Right atrium auricular region (tissue), 2 donors: ENCODE data around the gene NEK11. TPM values are rescaled to one million over a fixed set of nuclear protein-coding genes. Genes with fewer than 3 reads are reported as not detected.

Experiments used
- DNase-seq: peaks from one replicate; pipeline ENCODE4 v3.0.0-alpha.2; 2019; ENCODE audit warnings: low spot score
- H3K27ac ChIP-seq, 2 donors: fragments of 200-600 bp; sonication (generic); 1 replicate in 1 of 2; 2 replicates in 1 of 2; pipeline ENCODE4 v1.5.1; 2016 to 2019
- H3K27me3 ChIP-seq, 2 donors: fragments of 200-600 bp; sonication (generic); one replicate each; pipeline versions ENCODE4 v1.5.1 to v1.6.0; 2017 to 2019
- H3K36me3 ChIP-seq: fragments of 200-600 bp; sonication (generic); one replicate; pipeline ENCODE4 v1.5.1; 2016
- H3K4me1 ChIP-seq, 2 donors: fragments of 200-600 bp; sonication (generic); one replicate each; pipeline versions ENCODE4 v1.5.1 to v1.6.0; 2017 to 2019
- H3K4me3 ChIP-seq, 2 donors: fragments of 200-600 bp; sonication (generic); 1 replicate in 1 of 2; 2 replicates in 1 of 2; pipeline ENCODE4 v1.5.1; 2017 to 2019; ENCODE audit warnings: mild to moderate bottlenecking in 1 of 2, moderate library complexity in 1 of 2
- H3K9me3 ChIP-seq, 2 donors: fragments of 200-600 bp; sonication (generic); one replicate each; pipeline ENCODE4 v1.5.1; 2019
- total RNA-seq, 2 donors: library from RNA; depleted of rRNA; stranded (reverse); fragments of >200 nt; gene quantifications; one replicate each; pipeline ENCODE4 v1.1.0, GENCODE V29; 2016
- TF ChIP-seq, protein P1 (sequence below), 2 donors: fragments of 200-600 bp; sonication (generic); IDR thresholded peaks; one replicate each; pipeline ENCODE4 v1.5.1; 2019; ENCODE audit warnings: antibody characterized with exemption in 2 of 2

The NEK11 gene
- total RNA-seq, 2 donors from 2014 or later = 2.0 to 2.2 TPM

DNA sequence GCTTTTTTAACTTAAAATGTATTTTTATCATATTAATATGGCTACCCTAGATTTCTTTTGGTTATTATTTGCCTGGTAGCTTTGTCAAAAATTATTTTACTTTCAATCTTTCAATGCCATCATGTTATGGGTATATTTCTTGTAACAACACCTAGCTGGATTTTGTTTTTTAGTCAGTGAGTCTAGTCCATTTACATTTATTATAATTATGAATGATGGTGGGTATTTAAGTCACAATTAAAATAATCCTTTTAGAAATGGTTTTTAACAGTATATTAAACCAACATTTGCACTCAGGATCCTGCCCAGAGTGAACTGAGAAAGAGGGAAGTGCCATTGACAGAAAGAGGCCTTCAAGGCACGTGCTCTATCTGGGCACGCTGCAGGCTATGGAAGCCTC is 315.1 kb downstream of the NEK11 start:
- no peak overlapping the region for H3K4me3 ChIP-seq
- no peak overlapping the region for H3K27ac ChIP-seq
- no peaks in the 10 kb centered on the region for H3K4me1 ChIP-seq
- no peaks in the 10 kb centered on the region for H3K36me3 ChIP-seq
- TF ChIP-seq, protein P1, sequence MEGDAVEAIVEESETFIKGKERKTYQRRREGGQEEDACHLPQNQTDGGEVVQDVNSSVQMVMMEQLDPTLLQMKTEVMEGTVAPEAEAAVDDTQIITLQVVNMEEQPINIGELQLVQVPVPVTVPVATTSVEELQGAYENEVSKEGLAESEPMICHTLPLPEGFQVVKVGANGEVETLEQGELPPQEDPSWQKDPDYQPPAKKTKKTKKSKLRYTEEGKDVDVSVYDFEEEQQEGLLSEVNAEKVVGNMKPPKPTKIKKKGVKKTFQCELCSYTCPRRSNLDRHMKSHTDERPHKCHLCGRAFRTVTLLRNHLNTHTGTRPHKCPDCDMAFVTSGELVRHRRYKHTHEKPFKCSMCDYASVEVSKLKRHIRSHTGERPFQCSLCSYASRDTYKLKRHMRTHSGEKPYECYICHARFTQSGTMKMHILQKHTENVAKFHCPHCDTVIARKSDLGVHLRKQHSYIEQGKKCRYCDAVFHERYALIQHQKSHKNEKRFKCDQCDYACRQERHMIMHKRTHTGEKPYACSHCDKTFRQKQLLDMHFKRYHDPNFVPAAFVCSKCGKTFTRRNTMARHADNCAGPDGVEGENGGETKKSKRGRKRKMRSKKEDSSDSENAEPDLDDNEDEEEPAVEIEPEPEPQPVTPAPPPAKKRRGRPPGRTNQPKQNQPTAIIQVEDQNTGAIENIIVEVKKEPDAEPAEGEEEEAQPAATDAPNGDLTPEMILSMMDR (IDR thresholded peaks at IDR 0.05) = no peak
- no peaks in the 10 kb centered on the region for H3K27me3 ChIP-seq
- no peaks in the 10 kb centered on the region for H3K9me3 ChIP-seq
- no peak for DNase-seq

DNA sequence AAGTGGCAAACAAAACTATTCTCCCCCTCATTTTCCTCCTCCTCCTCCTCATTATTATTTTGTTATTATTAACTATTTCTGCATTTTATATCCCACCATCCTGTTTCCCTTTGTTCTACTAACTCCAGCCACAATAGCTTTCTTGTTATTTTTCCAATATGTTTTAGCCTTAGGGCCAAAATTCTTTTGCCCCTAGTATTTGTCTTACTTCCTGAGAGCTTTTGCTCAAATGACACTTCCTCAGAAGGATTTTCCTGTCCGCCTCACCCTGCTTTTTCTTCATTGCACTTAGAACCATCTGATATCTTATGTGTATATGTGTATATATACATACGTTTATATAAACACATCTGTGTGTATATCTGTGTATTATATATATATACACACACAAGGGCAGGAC is 322.2 kb downstream of the NEK11 start:
- TF ChIP-seq, protein P1 (IDR thresholded peaks at IDR 0.05) = no peak
- no peaks in the 10 kb centered on the region for H3K36me3 ChIP-seq
- peak overlapping the region in 1 of 2 donors; percentile 75 for H3K27ac ChIP-seq

DNA sequence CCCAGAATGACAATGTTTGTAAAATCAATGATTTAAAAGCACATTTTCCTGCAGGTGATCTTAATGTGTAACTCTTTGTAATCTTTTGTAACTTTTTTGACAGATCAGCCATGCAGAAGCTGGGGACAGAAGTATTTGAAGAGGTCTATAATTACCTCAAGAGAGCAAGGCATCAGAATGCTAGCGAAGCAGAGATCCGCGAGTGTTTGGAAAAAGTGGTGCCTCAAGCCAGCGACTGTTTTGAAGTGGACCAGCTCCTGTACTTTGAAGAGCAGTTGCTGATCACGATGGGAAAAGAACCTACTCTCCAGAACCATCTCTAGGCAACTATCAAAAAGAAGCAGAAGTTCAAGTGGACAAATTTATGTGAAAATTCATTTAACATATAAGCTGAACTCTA is 322.8 kb downstream of the NEK11 start:
- Histone ChIP-seq H3K27ac (peak overlapping the region; percentile 29 to 75), H3K27me3 (no peaks in the 10 kb centered on the region), H3K4me3 (no peak overlapping the region), H3K4me1 (peaks cover 0 to 27% of the 10 kb centered on the region in 2 donors), H3K36me3 (no peaks in the 10 kb centered on the region), H3K9me3 (no peaks in the 10 kb centered on the region)
- DNase-seq = no peak
- TF ChIP-seq, protein P1 (IDR thresholded peaks at IDR 0.05) = no peak

More for the DNA sequence above, 322.2 kb downstream of the NEK11 start:
- Histone ChIP-seq H3K27me3 (no peaks in the 10 kb centered on the region), H3K9me3 (no peaks in the 10 kb centered on the region), H3K4me1 (peaks cover 0 to 22% of the 10 kb centered on the region in 2 donors), H3K4me3 (no peak overlapping the region)
- no peak for DNase-seq

DNA sequence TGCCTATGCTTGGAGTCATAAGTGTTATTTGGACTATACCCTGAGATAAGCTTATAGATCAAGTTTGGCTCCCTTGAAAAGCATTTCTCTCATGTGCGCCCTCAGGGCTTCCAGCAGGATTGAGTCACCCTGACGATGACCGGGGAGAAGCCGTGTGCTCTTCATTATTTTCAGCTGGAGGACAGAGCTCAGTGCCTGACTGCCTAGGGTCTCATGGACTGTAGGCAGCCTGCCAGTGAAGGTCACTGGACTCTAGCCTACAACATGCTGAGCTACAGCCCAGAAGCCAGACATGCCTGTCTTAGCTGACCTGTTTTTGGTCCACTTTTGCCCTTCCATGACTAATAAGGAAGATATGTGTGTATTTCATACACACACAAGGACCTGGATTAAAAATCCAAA is 323.3 kb downstream of the NEK11 start:
- H3K36me3 ChIP-seq = no peaks in the 10 kb centered on the region
- DNase-seq = no peak
- H3K27ac ChIP-seq = peak overlapping the region; percentile 29 to 75
- no peak overlapping the region for H3K4me3 ChIP-seq
- no peaks in the 10 kb centered on the region for H3K9me3 ChIP-seq
- TF ChIP-seq, protein P1 (IDR thresholded peaks at IDR 0.05) = no peak
- no peaks in the 10 kb centered on the region for H3K27me3 ChIP-seq
- H3K4me1 ChIP-seq = peaks cover 0 to 28% of the 10 kb centered on the region in 2 donors

DNA sequence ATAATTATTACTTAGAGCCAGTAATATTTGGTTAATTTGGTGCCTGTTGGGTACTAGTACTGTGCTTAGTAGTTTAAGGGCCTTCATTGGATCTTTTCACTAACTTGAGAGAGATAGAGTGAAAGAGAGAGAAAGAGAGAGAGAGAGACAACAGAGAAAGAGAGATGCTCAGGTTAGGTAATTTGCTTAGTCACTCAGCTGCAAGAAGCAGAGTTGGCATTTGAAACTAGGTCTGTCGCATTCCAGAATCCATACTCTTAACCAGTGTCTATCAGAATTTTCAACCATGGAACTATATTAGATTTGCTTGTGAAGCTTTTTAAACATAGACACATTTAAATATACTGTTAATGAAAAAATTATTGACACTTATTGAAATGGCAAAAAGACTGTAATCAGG is 323.8 kb downstream of the NEK11 start:
- TF ChIP-seq, protein P1 (IDR thresholded peaks at IDR 0.05) = no peak
- Histone ChIP-seq H3K4me3 (no peak overlapping the region), H3K36me3 (no peaks in the 10 kb centered on the region), H3K27me3 (no peaks in the 10 kb centered on the region), H3K27ac (peak overlapping the region in 1 of 2 donors; percentile 75), H3K9me3 (no peaks in the 10 kb centered on the region), H3K4me1 (peaks cover 0 to 28% of the 10 kb centered on the region in 2 donors)
- no peak for DNase-seq
